GM18951 (cell line): ENCODE measurements around the gene DEPDC4.
"Not testable (repeated sequence)": the region's sequence is repeated elsewhere in the genome, so short reads cannot be mapped to it uniquely, and the experiment has no call there.

ENCODE experiments used
- POLR2A ChIP-seq: IDR thresholded peaks from 4 replicates; pipeline ENCODE4 v1.6.1; 2011; ENCODE audit warnings: mild to moderate bottlenecking; ENCODE audit not compliant: insufficient read length, insufficient read depth; ENCODE audit errors: extremely low read depth
- in situ Hi-C: fragments of 300-500 bp; cut with MboI; formaldehyde crosslinking; loops from one replicate; pipeline ENCODE4 v1.12.0; 2022; ENCODE audit warnings: low sequenced_read_pairs, mixed read lengths, inconsistent platforms; ENCODE audit not compliant: unreplicated experiment

The DEPDC4 gene

GRCh38 chr12:100248886-100249285 lies 18.0 kb downstream of the DEPDC4 start:
- in situ Hi-C loops, result loop anchor here (25.0 kb wide), 2 partner anchors 313 to 488 kb away; partner anchors contain the start of gene GAS2L3
- no peak for TF ChIP-seq POLR2A

GRCh38 chr12:100247765-100248164 lies 19.1 kb downstream of the DEPDC4 start:
- in situ Hi-C loops, result loop anchor here (25.0 kb wide), 2 partner anchors 315 to 490 kb away; partner anchors contain the start of gene GAS2L3
- TF ChIP-seq POLR2A, result no peak

- TF ChIP-seq POLR2A, result no peak
- in situ Hi-C loops, result loop anchor here (25.0 kb wide), 2 partner anchors 319 to 494 kb away; partner anchors contain the start of gene GAS2L3
Observed at GRCh38 chr12:100243137-100243536, 23.7 kb downstream of the DEPDC4 start.

- in situ Hi-C loops, result loop anchor here (25.0 kb wide), 2 partner anchors 323 to 498 kb away; partner anchors contain the start of gene GAS2L3
- no peak for TF ChIP-seq POLR2A
Observed at GRCh38 chr12:100239589-100239988, 27.3 kb downstream of the DEPDC4 start.

GRCh38 chr12:100238801-100239200 lies 28.1 kb downstream of the DEPDC4 start:
- no peak for TF ChIP-seq POLR2A
- in situ Hi-C loops, result loop anchor here (25.0 kb wide), 2 partner anchors 324 to 498 kb away; partner anchors contain the start of gene GAS2L3

GRCh38 chr12:100234591-100235304 lies 32.1 kb downstream of the DEPDC4 start:
- in situ Hi-C loops, result loop anchor here (25.0 kb wide), 2 partner anchors 328 to 503 kb away; partner anchors contain the start of gene GAS2L3
- no peak for TF ChIP-seq POLR2A

- in situ Hi-C loops, result loop anchor here (25.0 kb wide), 2 partner anchors 328 to 503 kb away; partner anchors contain the start of gene GAS2L3
- no peak for TF ChIP-seq POLR2A
Observed at GRCh38 chr12:100234166-100234565, 32.7 kb downstream of the DEPDC4 start.

GRCh38 chr12:100231873-100232272 lies 35.0 kb downstream of the DEPDC4 start:
- in situ Hi-C loops, result loop anchor here (25.0 kb wide), 2 partner anchors 330 to 505 kb away; partner anchors contain the start of gene GAS2L3

- in situ Hi-C loops, result loop anchor here (25.0 kb wide), 2 partner anchors 332 to 507 kb away; partner anchors contain the start of gene GAS2L3
Observed at GRCh38 chr12:100229876-100230275, 37.0 kb downstream of the DEPDC4 start.

GRCh38 chr12:100229036-100229635 lies 37.7 kb downstream of the DEPDC4 start:
- no peak for TF ChIP-seq POLR2A
- in situ Hi-C loops, result loop anchor here (25.0 kb wide), 2 partner anchors 333 to 508 kb away; partner anchors contain the start of gene GAS2L3

More at GRCh38 chr12:100229876-100230275, 37.0 kb downstream of the DEPDC4 start:
- TF ChIP-seq POLR2A, result no peak

GRCh38 chr12:100225491-100225890 lies 41.4 kb downstream of the DEPDC4 start:
- in situ Hi-C loops, result loop anchor here (25.0 kb wide), 2 partner anchors 337 to 512 kb away; partner anchors contain the start of gene GAS2L3
- no peak for TF ChIP-seq POLR2A

GRCh38 chr12:100222173-100222572 lies 44.7 kb downstream of the DEPDC4 start:
- in situ Hi-C loops, result not testable (repeated sequence)

GRCh38 chr12:100221523-100221922 lies 45.4 kb downstream of the DEPDC4 start:
- in situ Hi-C loops, result no loop called here
- TF ChIP-seq POLR2A, result no peak
